SK-N-SH treated with all-trans-retinoic acid at 6 μM for 48 hours (cell line): ENCODE measurements around the gene FAM20B.
A peak's percentile ranks its signal among the peaks of the same experiment; 100 is the strongest.

Experiments
- ATAC-seq: fragments of 200-7000 bp; cut with Tn5 transposase; 3 replicates; pipeline ENCODE4 v1.9.1; 2020; ENCODE audit warnings: mild to moderate bottlenecking, moderate library complexity
- ARNTL ChIP-seq: fragments of 450-650 bp; formaldehyde crosslinking; IDR thresholded peaks from 2 replicates; pipeline ENCODE4 v1.5.0; 2020; ENCODE audit warnings: low read depth, mild to moderate bottlenecking, moderate library complexity, borderline replicate concordance
- BACH2 ChIP-seq: fragments of 250-450 bp; sonication (Bioruptor Pico); IDR thresholded peaks from 2 replicates; pipeline ENCODE4 v1.9.0; 2021; ENCODE audit warnings: mild to moderate bottlenecking, borderline replicate concordance
- CREB5 ChIP-seq: fragments of 250-450 bp; sonication (Bioruptor Pico); IDR thresholded peaks from 2 replicates; pipeline ENCODE4 v1.5.1; 2020; ENCODE audit warnings: low read depth, mild to moderate bottlenecking, moderate library complexity
- CSDC2 ChIP-seq: fragments of 250-450 bp; sonication (Bioruptor Pico); IDR thresholded peaks from 2 replicates; pipeline ENCODE4 v1.5.0; 2020; ENCODE audit warnings: mild to moderate bottlenecking, moderate library complexity
- ESRRG ChIP-seq: fragments of 250-450 bp; sonication (Bioruptor Pico); IDR thresholded peaks from 2 replicates; pipeline ENCODE4 v1.6.1; 2021; ENCODE audit warnings: mild to moderate bottlenecking
- GLIS3 ChIP-seq: fragments of 250-450 bp; sonication (Bioruptor Pico); IDR thresholded peaks from 2 replicates; pipeline ENCODE4 v1.5.0; 2020; ENCODE audit warnings: mild to moderate bottlenecking, moderate library complexity
- ISL1 ChIP-seq: fragments of 250-450 bp; sonication (Bioruptor Pico); IDR thresholded peaks from 2 replicates; pipeline ENCODE4 v2.1.2; 2022; ENCODE audit warnings: mild to moderate bottlenecking, moderate library complexity
- OSR1 ChIP-seq: fragments of 250-450 bp; sonication (Bioruptor Pico); IDR thresholded peaks from 2 replicates; pipeline ENCODE4 v1.8.0; 2022; ENCODE audit warnings: moderate library complexity, mild to moderate bottlenecking, inconsistent platforms
- PATZ1 ChIP-seq: fragments of 250-450 bp; sonication (Bioruptor Pico); IDR thresholded peaks from 2 replicates; pipeline ENCODE4 v1.8.0; 2020; ENCODE audit warnings: mild to moderate bottlenecking, moderate library complexity, borderline replicate concordance
- POU6F1 ChIP-seq: fragments of 250-450 bp; sonication (Bioruptor Pico); IDR thresholded peaks from 2 replicates; pipeline ENCODE4 v1.8.0; 2021; ENCODE audit warnings: low read depth, mild to moderate bottlenecking, moderate library complexity, borderline replicate concordance
- RARB ChIP-seq: fragments of 250-450 bp; sonication (Bioruptor Pico); IDR thresholded peaks from 2 replicates; pipeline ENCODE4 v1.8.0; 2021; ENCODE audit warnings: mild to moderate bottlenecking, moderate library complexity
- SNAI2 ChIP-seq: fragments of 250-450 bp; sonication (Bioruptor Pico); IDR thresholded peaks from 2 replicates; pipeline ENCODE4 v1.5.0; 2020; ENCODE audit warnings: mild to moderate bottlenecking, moderate library complexity
- TOX ChIP-seq: fragments of 250-450 bp; sonication (Bioruptor Pico); IDR thresholded peaks from 2 replicates; pipeline ENCODE4 v1.8.0; 2021; ENCODE audit warnings: mild to moderate bottlenecking, moderate library complexity, borderline replicate concordance
- TSHZ2 ChIP-seq: fragments of 250-450 bp; sonication (Bioruptor Pico); IDR thresholded peaks from 2 replicates; pipeline ENCODE4 v1.5.0; 2020; ENCODE audit warnings: mild to moderate bottlenecking, moderate library complexity
- ZC3H10 ChIP-seq: fragments of 250-450 bp; sonication (Bioruptor Pico); IDR thresholded peaks from 2 replicates; pipeline ENCODE4 v1.5.1; 2021; ENCODE audit warnings: mild to moderate bottlenecking, moderate library complexity
- ZFP3 ChIP-seq: fragments of 250-450 bp; sonication (Bioruptor Pico); IDR thresholded peaks from 2 replicates; pipeline ENCODE4 v1.5.0; 2020; ENCODE audit warnings: mild to moderate bottlenecking, moderate library complexity
- ZFP30 ChIP-seq: fragments of 450-650 bp; formaldehyde crosslinking; IDR thresholded peaks from 2 replicates; pipeline ENCODE4 v1.5.0; 2022; ENCODE audit warnings: mild to moderate bottlenecking, moderate library complexity
- ZNF565 ChIP-seq: fragments of 450-650 bp; formaldehyde crosslinking; conservative IDR thresholded peaks from 2 replicates; pipeline ENCODE4 v1.5.0; 2020; ENCODE audit warnings: low read depth, mild to moderate bottlenecking, moderate library complexity
- ZNF70 ChIP-seq: fragments of 450-650 bp; formaldehyde crosslinking; IDR thresholded peaks from 2 replicates; pipeline ENCODE4 v1.5.0; 2020; ENCODE audit warnings: mild to moderate bottlenecking, moderate library complexity
- ZNF8 ChIP-seq: fragments of 450-650 bp; formaldehyde crosslinking; IDR thresholded peaks from 2 replicates; pipeline ENCODE4 v1.5.0; 2020; ENCODE audit warnings: mild to moderate bottlenecking, moderate library complexity
- TF ChIP-seq, protein P1 (sequence below): fragments of 250-450 bp; sonication (Bioruptor Pico); IDR thresholded peaks from 2 replicates; pipeline ENCODE4 v1.5.1; 2021; ENCODE audit warnings: mild to moderate bottlenecking, moderate library complexity

Gene FAM20B

DNA sequence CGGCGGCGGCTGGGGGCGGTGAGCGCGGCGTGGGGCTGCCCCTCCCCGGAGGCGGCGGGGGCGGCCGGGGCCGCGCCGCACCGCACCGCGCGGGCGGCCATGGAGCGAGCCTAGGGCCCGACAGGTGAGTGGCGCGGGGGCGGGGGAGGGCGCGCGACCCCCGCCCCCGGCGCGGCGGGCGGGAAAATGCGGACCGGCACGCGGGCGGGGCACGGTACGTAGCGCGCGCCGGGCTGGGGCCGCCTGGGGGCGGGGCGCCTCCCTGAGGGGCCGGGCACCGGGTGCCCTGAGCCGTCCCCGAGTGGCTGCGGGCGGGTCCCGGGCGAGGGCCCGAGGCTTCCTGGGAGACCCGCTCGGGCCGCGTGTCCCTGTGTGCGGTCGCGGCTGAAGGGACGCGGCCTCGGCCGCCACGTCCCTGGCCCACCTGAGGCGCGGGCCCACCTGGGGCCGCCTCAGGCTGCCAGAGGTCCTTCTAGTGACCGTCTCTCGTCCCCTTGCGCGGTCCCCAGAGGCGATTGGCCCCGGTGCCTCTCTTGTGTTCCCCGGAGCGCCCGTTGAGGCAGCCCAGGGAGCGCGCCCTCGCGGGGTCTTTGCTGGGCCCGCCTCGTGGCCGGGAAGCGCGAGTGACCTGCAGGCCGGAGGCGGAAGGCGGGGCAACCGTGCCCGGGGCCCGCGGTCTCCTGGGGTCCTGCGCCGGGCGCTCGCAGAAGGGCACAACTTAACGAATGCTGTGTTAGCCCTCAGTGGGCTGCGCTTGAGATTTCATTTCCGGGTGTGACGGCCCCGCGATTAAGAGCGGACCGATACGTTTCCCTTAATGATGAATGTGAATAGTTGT is 500 bp downstream of the FAM20B start:
- no peak for TF ChIP-seq RARB (CRISPR knock-in tag)
- TF ChIP-seq OSR1 (CRISPR knock-in tag) = peak; percentile 58; the same call in 1 of the 2 replicates
- no peak for TF ChIP-seq TOX
- TF ChIP-seq ISL1 (CRISPR knock-in tag) = no peak
- ATAC-seq = peak; percentile 83

DNA sequence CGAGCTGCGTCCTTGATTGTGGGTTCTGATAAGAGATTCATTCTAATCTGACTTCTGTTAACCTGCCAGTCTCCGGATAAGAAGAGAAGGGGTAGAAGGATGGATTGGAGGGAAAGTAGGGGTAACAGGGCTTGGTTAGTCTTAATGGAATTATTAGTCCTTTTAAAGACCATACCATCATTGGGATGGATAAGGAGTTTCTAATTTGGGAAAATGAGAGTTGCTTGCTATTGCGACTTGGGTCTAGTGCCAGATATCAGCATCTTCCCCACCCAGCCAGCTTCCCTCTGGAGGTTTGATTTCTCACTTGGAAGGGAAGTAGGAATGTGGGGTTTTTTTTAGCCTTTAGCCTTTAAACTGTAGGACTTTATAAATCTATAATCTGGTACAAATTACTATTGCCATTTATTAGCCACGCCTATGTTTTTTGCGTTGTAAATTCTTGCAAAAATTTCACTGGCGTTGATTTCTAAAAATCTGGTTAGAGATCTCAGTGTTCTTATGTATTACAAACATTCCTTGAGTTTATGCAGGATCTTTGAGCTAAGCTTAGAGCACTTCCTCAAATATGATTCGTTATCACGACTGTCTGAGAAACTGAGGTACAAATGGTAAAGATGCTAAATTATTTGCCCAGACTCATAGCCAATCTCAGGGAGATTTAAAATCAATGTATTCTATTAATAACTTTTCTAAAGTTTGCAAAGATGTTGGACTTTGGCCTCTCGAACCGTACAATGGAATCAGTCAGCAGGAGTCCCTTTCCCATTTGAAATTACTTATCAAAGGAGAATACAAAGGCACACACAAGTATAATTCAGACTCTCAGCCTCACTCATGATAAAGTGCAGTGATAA is 1.3 kb downstream of the FAM20B start:
- TF ChIP-seq, protein P1, sequence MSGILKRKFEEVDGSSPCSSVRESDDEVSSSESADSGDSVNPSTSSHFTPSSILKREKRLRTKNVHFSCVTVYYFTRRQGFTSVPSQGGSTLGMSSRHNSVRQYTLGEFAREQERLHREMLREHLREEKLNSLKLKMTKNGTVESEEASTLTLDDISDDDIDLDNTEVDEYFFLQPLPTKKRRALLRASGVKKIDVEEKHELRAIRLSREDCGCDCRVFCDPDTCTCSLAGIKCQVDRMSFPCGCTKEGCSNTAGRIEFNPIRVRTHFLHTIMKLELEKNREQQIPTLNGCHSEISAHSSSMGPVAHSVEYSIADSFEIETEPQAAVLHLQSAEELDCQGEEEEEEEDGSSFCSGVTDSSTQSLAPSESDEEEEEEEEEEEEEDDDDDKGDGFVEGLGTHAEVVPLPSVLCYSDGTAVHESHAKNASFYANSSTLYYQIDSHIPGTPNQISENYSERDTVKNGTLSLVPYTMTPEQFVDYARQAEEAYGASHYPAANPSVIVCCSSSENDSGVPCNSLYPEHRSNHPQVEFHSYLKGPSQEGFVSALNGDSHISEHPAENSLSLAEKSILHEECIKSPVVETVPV (CRISPR knock-in tag) = no peak
- TF ChIP-seq ISL1 (CRISPR knock-in tag) (no peak), ZFP3 (CRISPR knock-in tag) (no peak), OSR1 (CRISPR knock-in tag) (no peak), ARNTL (no peak)
- ATAC-seq = no peak

- TF ChIP-seq ZC3H10 (no peak), RARB (CRISPR knock-in tag) (no peak), SNAI2 (CRISPR knock-in tag) (no peak), ZNF8 (CRISPR knock-in tag) (no peak), POU6F1 (CRISPR knock-in tag) (no peak), ZNF70 (CRISPR knock-in tag) (no peak), ARNTL (no peak)
- TF ChIP-seq, protein P1 (CRISPR knock-in tag) = no peak
- TF ChIP-seq, all 23 proteins: peak for 0
- no peak for ATAC-seq
Observed at GRCh38 chr1:179029321-179029759, 3.6 kb downstream of the FAM20B start.

DNA sequence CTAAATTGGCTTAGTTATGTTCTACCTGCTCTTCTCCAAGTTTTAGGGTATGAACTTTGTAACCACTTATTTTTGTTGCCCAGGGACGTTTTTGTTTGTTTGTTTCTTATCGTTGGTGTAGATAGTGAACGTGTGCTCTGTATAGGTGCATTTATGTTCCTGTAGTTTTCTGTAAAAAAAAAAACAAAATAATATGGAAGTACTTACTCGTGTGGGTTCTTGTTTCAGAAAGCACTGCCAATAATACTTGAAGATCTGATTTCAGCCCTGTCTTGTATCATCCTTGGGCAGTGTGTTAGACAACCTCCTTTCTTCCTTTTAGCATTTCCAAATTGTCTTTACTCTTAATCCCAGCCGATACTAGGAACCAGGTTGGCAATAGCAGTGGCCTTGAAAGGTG is 4.4 kb downstream of the FAM20B start:
- no peak for ATAC-seq
- TF ChIP-seq ZC3H10 (no peak), ESRRG (no peak), SNAI2 (CRISPR knock-in tag) (no peak), BACH2 (CRISPR knock-in tag) (no peak), ZFP30 (no peak), ZNF565 (CRISPR knock-in tag) (no peak), CSDC2 (no peak), ZFP3 (CRISPR knock-in tag) (no peak), CREB5 (no peak), TSHZ2 (CRISPR knock-in tag) (no peak), ZNF70 (CRISPR knock-in tag) (no peak), ARNTL (no peak), GLIS3 (CRISPR knock-in tag) (no peak), ISL1 (CRISPR knock-in tag) (no peak), OSR1 (CRISPR knock-in tag) (no peak), PATZ1 (CRISPR knock-in tag) (no peak), RARB (CRISPR knock-in tag) (no peak)
- TF ChIP-seq, protein P1 (CRISPR knock-in tag) = no peak
